HepG2 (cell line): Measurements from ENCODE around the gene ADAMTS17. TPM values are rescaled to one million over a fixed set of nuclear protein-coding genes. Genes with fewer than 3 reads are reported as not detected.

Source experiments
- ATAC-seq: fragments of 200-7000 bp; cut with Tn5 transposase; 3 replicates; pipeline ENCODE4 v1.9.1; 2020; ENCODE audit warnings: mild to moderate bottlenecking, moderate library complexity
- BruUV-seq: library from RNA; stranded (reverse); fragments of 400-500 nt; replicated peaks from 2 replicates; lab custom pipeline; 2021; lab: Mats Ljungman, UMichigan
- CTCF ChIA-PET: fragments of 300-600 bp; formaldehyde crosslinking; extraction: SDS; loops from one replicate; lab custom pipeline; 2021; ENCODE audit warnings: low total read pairs, inconsistent platforms, low intra/inter-chr PET ratio; lab: Yijun Ruan, JAX
- POLR2A ChIA-PET: fragments of 350-600 bp; sonication (Branson Sonifier 250); formaldehyde crosslinking; loops from one replicate; lab custom pipeline; 2020; ENCODE audit warnings: antibody characterized with exemption, inconsistent platforms; lab: Yijun Ruan, JAX
- DNase-seq: peaks from one replicate; pipeline ENCODE4 v3.0.0-alpha.2; 2015; ENCODE audit warnings: low spot score
- FAIRE-seq: peaks from 3 replicates; lab custom pipeline; 2011; peaks lifted over from hg19 to GRCh38; lab: Jason Lieb, UNC
- H2AFZ ChIP-seq: one replicate; pipeline ENCODE4 v1.6.1; 2011; ENCODE audit warnings: low read length, inconsistent platforms
- H3K27ac ChIP-seq: fragments of 300-600 bp; 3 replicates; pipeline ENCODE4 v1.8.0; 2011; ENCODE audit warnings: mixed run types, mild to moderate bottlenecking, mixed read lengths, low read length, inconsistent platforms; ENCODE audit not compliant: insufficient read depth; ENCODE audit errors: extremely low read length
- H3K27me3 ChIP-seq, 2 experiments: fragments of 200-600 bp in 1 of 2; 2 replicates in 1 of 2; 3 replicates in 1 of 2; pipeline versions ENCODE4 v1.6.0 to v1.8.0; 2011; ENCODE audit warnings: low read length in 2 of 2, mild to moderate bottlenecking in 2 of 2, moderate library complexity in 2 of 2, inconsistent platforms in 1 of 2; ENCODE audit not compliant: insufficient read depth in 2 of 2, control insufficient read depth in 1 of 2
- H3K36me3 ChIP-seq, 2 experiments: fragments of 200-600 bp in 1 of 2; replicated peaks in 1 of 2; 2 replicates in 1 of 2; 3 replicates in 1 of 2; pipeline versions ENCODE4 v1.5.1 to v1.8.0; 2011; ENCODE audit warnings: low read length in 2 of 2, inconsistent platforms in 1 of 2; ENCODE audit not compliant: insufficient read depth in 2 of 2, control insufficient read depth in 1 of 2
- H3K4me1 ChIP-seq: 2 replicates; pipeline ENCODE4 v1.5.1; 2012; ENCODE audit warnings: low read length, inconsistent platforms; ENCODE audit not compliant: insufficient read depth
- H3K4me2 ChIP-seq: 2 replicates; pipeline ENCODE4 v1.6.0; 2011; ENCODE audit warnings: low read depth, low read length, inconsistent platforms
- H3K4me3 ChIP-seq, 3 experiments: fragments of 200-600 bp in 1 of 3; sonication (generic), shearing (Covaris generic) in 1 of 3; replicated peaks in 1 of 3; 2 replicates each; pipeline ENCODE4 v1.5.1; 2011 to 2016; ENCODE audit warnings: low read length in 3 of 3, inconsistent platforms in 2 of 3, low read depth in 2 of 3, mild to moderate bottlenecking in 2 of 3, control low read depth in 1 of 3, mixed read lengths in 1 of 3; ENCODE audit not compliant: insufficient read depth in 1 of 3
- H3K79me2 ChIP-seq: one replicate; pipeline ENCODE4 v1.6.1; 2011; ENCODE audit warnings: low read length, inconsistent platforms; ENCODE audit not compliant: insufficient read depth
- H3K9ac ChIP-seq: 2 replicates; pipeline ENCODE4 v1.6.0; 2011; ENCODE audit warnings: mild to moderate bottlenecking, low read depth, low read length, inconsistent platforms; ENCODE audit not compliant: insufficient read depth
- H3K9me3 ChIP-seq: 2 replicates; pipeline ENCODE4 v1.5.1; 2012; ENCODE audit warnings: mild to moderate bottlenecking, low read length
- H4K20me1 ChIP-seq: 2 replicates; pipeline ENCODE4 v1.6.0; 2011; ENCODE audit warnings: inconsistent platforms, mild to moderate bottlenecking, low read length, moderate library complexity; ENCODE audit not compliant: insufficient read depth
- ARID2 ChIP-seq: sonication (generic); formaldehyde crosslinking; IDR thresholded peaks from 2 replicates; pipeline ENCODE4 v1.8.1; 2022; ENCODE audit warnings: mild to moderate bottlenecking, missing genetic modification reagents, borderline replicate concordance
- GLI4 ChIP-seq: sonication (generic); formaldehyde crosslinking; IDR thresholded peaks from 2 replicates; pipeline ENCODE4 v1.5.1; 2020; ENCODE audit warnings: missing genetic modification reagents, mild to moderate bottlenecking, moderate library complexity, borderline replicate concordance
- HDAC1 ChIP-seq: sonication (generic); formaldehyde crosslinking; IDR thresholded peaks from 2 replicates; pipeline ENCODE4 v1.5.1; 2020; ENCODE audit warnings: mild to moderate bottlenecking, missing genetic modification reagents
- MYC ChIP-seq: sonication (generic); formaldehyde crosslinking; IDR thresholded peaks from 2 replicates; pipeline ENCODE4 v1.9.0; 2021; ENCODE audit warnings: missing genetic modification reagents, borderline replicate concordance
- SALL1 ChIP-seq: sonication (generic); formaldehyde crosslinking; IDR thresholded peaks from 2 replicates; pipeline ENCODE4 v1.8.0; 2022; ENCODE audit warnings: mild to moderate bottlenecking, missing genetic modification reagents
- SATB2 ChIP-seq: sonication (generic); formaldehyde crosslinking; IDR thresholded peaks from 2 replicates; pipeline ENCODE4 v1.5.0; 2020; ENCODE audit warnings: missing genetic modification reagents
- ZFP37 ChIP-seq: sonication (generic); formaldehyde crosslinking; IDR thresholded peaks from 2 replicates; pipeline ENCODE4 v1.4.0; 2020; ENCODE audit warnings: missing genetic modification reagents, borderline replicate concordance
- ZNF253 ChIP-seq: sonication (generic); formaldehyde crosslinking; IDR thresholded peaks from 2 replicates; pipeline ENCODE4 v1.8.0; 2022; ENCODE audit warnings: mild to moderate bottlenecking, missing genetic modification reagents, borderline replicate concordance
- ZNF501 ChIP-seq: sonication (generic); formaldehyde crosslinking; IDR thresholded peaks from 2 replicates; pipeline ENCODE4 v1.5.1; 2020; ENCODE audit warnings: mild to moderate bottlenecking, moderate library complexity, missing genetic modification reagents
- ZNF546 ChIP-seq: sonication (generic); formaldehyde crosslinking; conservative IDR thresholded peaks from 2 replicates; pipeline ENCODE4 v1.8.1; 2023; ENCODE audit warnings: mild to moderate bottlenecking, missing genetic modification reagents
- ZNF749 ChIP-seq: sonication (generic); formaldehyde crosslinking; IDR thresholded peaks from 2 replicates; pipeline ENCODE4 v1.8.0; 2022; ENCODE audit warnings: mild to moderate bottlenecking, missing genetic modification reagents, moderate library complexity, borderline replicate concordance
- WGBS: methylation state at CpG from one replicate; pipeline ENCODE4 v1.1.6; 2017; ENCODE audit warnings: low lambda C conversion rate; 5-methylcytosine and 5-hydroxymethylcytosine counted together
- in situ Hi-C: cut with HindIII; loops from 2 replicates; pipeline ENCODE4 v1.10.0; 2017; ENCODE audit warnings: low pct_unique_long_range_greater_than_20kb; ENCODE audit not compliant: extremely low pct_ligation_motif_present
- intact Hi-C: fragments of 100-400 bp; cut with micrococcal nuclease; formaldehyde crosslinking; loops from one replicate; pipeline ENCODE4 v1.10.0; 2022; ENCODE audit not compliant: unreplicated experiment
- polyA plus RNA-seq, 8 experiments: library from polyadenylated mRNA; depleted of rRNA in 3 of 8; stranded (reverse) in 7 of 8; unstranded in 1 of 8; fragments of >200 nt; fragmentation: Illumina TruSeq in 4 of 8; extraction: Trizol in 4 of 8; gene quantifications; 2 replicates each; pipeline versions ENCODE4 v1.2.1 to v1.2.3, GENCODE V29; 2011 to 2016; ENCODE audit warnings: low read depth in 4 of 8, missing spikeins in 1 of 8, mixed read lengths in 1 of 8; ENCODE audit not compliant: insufficient read depth in 1 of 8
- total RNA-seq, 5 experiments: library from RNA; depleted of rRNA; stranded (reverse); fragments of >200 nt; fragmentation: Illumina TruSeq; extraction: Trizol; gene quantifications; 2 replicates each; pipeline ENCODE4 v1.2.3, GENCODE V29; 2016; ENCODE audit warnings: low read depth in 1 of 5
- TF ChIP-seq, protein P1 (sequence below): sonication (generic); formaldehyde crosslinking; IDR thresholded peaks from 2 replicates; pipeline ENCODE4 v1.4.0; 2020; ENCODE audit warnings: missing genetic modification reagents, mild to moderate bottlenecking, borderline replicate concordance
- TF ChIP-seq, protein P2 (sequence below): sonication (generic); formaldehyde crosslinking; IDR thresholded peaks from 2 replicates; pipeline ENCODE4 v1.4.0; 2020; ENCODE audit warnings: missing genetic modification reagents
- TF ChIP-seq, protein P3 (sequence below): sonication (generic); formaldehyde crosslinking; IDR thresholded peaks from 2 replicates; pipeline ENCODE4 v1.8.0; 2022; ENCODE audit warnings: mild to moderate bottlenecking, missing genetic modification reagents, moderate library complexity

Gene ADAMTS17
- total and polyA plus RNA-seq, 2 of the 13 experiments (the other 11 are each of a cell fraction or from before 2014, with no cell fraction given), result 0.02 to 0.04 TPM

DNA sequence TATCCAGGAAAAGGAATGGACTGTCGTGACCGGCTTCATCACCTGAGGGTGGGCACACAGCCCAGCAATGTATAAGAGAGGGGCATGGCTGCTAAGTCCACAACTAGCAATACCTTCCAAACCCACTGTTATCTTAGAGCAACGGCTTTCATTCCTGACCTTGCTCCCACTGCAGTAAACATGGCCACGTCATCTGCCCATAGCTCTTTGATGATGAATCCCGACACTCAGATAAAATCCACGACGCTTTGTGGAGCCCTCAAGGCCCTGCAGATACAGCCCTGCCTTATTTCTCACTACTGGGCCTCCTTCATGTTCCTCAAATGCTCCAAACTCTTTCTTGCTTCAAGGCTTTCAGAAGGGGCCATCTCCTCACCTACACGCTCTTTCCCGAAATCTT lies 114.0 kb downstream of the ADAMTS17 start (continued):
- TF ChIP-seq ZNF501 (CRISPR knock-in tag) (no peak), ZFP37 (CRISPR knock-in tag) (no peak), GLI4 (CRISPR knock-in tag) (no peak), MYC (no peak)
- TF ChIP-seq, protein P1, sequence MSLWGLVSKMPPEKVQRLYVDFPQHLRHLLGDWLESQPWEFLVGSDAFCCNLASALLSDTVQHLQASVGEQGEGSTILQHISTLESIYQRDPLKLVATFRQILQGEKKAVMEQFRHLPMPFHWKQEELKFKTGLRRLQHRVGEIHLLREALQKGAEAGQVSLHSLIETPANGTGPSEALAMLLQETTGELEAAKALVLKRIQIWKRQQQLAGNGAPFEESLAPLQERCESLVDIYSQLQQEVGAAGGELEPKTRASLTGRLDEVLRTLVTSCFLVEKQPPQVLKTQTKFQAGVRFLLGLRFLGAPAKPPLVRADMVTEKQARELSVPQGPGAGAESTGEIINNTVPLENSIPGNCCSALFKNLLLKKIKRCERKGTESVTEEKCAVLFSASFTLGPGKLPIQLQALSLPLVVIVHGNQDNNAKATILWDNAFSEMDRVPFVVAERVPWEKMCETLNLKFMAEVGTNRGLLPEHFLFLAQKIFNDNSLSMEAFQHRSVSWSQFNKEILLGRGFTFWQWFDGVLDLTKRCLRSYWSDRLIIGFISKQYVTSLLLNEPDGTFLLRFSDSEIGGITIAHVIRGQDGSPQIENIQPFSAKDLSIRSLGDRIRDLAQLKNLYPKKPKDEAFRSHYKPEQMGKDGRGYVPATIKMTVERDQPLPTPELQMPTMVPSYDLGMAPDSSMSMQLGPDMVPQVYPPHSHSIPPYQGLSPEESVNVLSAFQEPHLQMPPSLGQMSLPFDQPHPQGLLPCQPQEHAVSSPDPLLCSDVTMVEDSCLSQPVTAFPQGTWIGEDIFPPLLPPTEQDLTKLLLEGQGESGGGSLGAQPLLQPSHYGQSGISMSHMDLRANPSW, result no peak

DNA sequence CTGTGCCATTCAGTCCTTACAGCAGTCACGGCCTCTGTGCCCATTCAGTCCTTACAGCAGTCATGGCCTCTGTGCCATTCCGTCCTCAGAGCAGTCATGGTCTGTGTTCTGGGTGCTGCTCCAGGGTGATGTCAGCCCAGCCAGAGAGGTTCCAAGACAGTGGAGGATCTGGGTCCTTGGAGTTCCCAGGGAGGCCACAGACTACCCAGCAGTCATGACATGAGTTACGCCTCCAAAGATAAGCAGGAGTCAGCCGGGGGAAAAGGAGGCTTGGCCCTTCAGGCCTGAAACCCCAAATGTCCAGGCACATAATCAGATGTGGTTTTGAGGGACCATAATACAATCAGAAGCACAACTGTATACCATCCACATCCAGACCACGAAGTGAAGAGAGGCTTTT lies 115.7 kb downstream of the ADAMTS17 start:
- no peak overlapping the region for H3K4me2 ChIP-seq
- H3K4me1 ChIP-seq, result no peaks in the 10 kb centered on the region
- 36% methylated on average over 3 of the region's 5 CpGs for WGBS
- H3K79me2 ChIP-seq, result no peaks in the 10 kb centered on the region
- in situ Hi-C loops, result no loop called here
- no peak for DNase-seq
- no peak for FAIRE-seq
- H3K36me3 ChIP-seq, result no peaks in the 10 kb centered on the region
- no peaks in the 10 kb centered on the region; a peak in 1 of 5 replicates for H3K27me3 ChIP-seq
- H3K4me3 ChIP-seq, result no peak overlapping the region
- TF ChIP-seq SATB2 (CRISPR knock-in tag) (no peak), SALL1 (CRISPR knock-in tag) (no peak), ZFP37 (CRISPR knock-in tag) (no peak), ZNF749 (CRISPR knock-in tag) (no peak), ZNF546 (no peak), ARID2 (CRISPR knock-in tag) (no peak), HDAC1 (no peak), ZNF253 (CRISPR knock-in tag) (no peak)
- TF ChIP-seq, protein P2, sequence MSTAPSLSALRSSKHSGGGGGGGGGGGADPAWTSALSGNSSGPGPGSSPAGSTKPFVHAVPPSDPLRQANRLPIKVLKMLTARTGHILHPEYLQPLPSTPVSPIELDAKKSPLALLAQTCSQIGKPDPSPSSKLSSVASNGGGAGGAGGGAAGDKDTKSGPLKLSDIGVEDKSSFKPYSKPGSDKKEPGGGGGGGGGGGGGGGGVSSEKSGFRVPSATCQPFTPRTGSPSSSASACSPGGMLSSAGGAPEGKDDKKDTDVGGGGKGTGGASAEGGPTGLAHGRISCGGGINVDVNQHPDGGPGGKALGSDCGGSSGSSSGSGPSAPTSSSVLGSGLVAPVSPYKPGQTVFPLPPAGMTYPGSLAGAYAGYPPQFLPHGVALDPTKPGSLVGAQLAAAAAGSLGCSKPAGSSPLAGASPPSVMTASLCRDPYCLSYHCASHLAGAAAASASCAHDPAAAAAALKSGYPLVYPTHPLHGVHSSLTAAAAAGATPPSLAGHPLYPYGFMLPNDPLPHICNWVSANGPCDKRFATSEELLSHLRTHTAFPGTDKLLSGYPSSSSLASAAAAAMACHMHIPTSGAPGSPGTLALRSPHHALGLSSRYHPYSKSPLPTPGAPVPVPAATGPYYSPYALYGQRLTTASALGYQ, result no peak
- TF ChIP-seq, protein P3, sequence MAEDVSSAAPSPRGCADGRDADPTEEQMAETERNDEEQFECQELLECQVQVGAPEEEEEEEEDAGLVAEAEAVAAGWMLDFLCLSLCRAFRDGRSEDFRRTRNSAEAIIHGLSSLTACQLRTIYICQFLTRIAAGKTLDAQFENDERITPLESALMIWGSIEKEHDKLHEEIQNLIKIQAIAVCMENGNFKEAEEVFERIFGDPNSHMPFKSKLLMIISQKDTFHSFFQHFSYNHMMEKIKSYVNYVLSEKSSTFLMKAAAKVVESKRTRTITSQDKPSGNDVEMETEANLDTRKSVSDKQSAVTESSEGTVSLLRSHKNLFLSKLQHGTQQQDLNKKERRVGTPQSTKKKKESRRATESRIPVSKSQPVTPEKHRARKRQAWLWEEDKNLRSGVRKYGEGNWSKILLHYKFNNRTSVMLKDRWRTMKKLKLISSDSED, result no peak
- BruUV-seq, result no TSS peak
- intact Hi-C loops, result no loop called here
- no peak for ATAC-seq
- no peak overlapping the region for H3K9ac ChIP-seq
- ChIA-PET CTCF (no interaction called here), POLR2A (no interaction called here)
- no peaks in the 10 kb centered on the region for H4K20me1 ChIP-seq
- no peaks in the 10 kb centered on the region for H3K9me3 ChIP-seq
- no peak overlapping the region for H3K27ac ChIP-seq
- no peak overlapping the region for H2AFZ ChIP-seq
